Measurements from ENCODE around the gene APBA2.

GRCh38 chr15:29062626-29063025 is 176.9 kb downstream of the APBA2 start:
- TF ChIP-seq CTCF (optimal IDR thresholded peaks at IDR 0.05 in 1 of 3, IDR thresholded peaks at IDR 0.05 in 1 of 3, conservative IDR thresholded peaks at IDR 0.05 in 1 of 3; ENCODE audit: extremely low read depth in 1 of 3, insufficient read depth in 2 of 3, low read length in 3 of 3) (no peak), EZH2 (IDR thresholded peaks at IDR 0.05; ENCODE audit: low read length) (no peak)
